Endothelial cell of umbilical vein (primary cell): Measurements from ENCODE around the gene PTPRD. TPM values are rescaled to one million over a fixed set of nuclear protein-coding genes. Genes with fewer than 3 reads are reported as not detected.

Source experiments
- BruUV-seq: library from RNA; stranded (reverse); fragments of 400-500 nt; replicated peaks from 2 replicates; lab custom pipeline; 2021; lab: Mats Ljungman, UMichigan
- CTCF ChIA-PET: fragments of 300-600, 350-600 bp; sonication (Branson Sonifier 250); formaldehyde crosslinking; loops from one replicate; lab custom pipeline; 2021; ENCODE audit warnings: antibody characterized with exemption, inconsistent platforms; lab: Charles Lee
- POLR2A ChIA-PET: fragments of 300-600, 350-600 bp; sonication (Branson Sonifier 250); formaldehyde crosslinking; loops from one replicate; lab custom pipeline; 2021; ENCODE audit warnings: antibody characterized with exemption, inconsistent platforms; lab: Charles Lee
- DNase-seq: peaks from one replicate; pipeline ENCODE4 v3.0.0-alpha.2; 2011; ENCODE audit warnings: low read depth, low spot score
- FAIRE-seq: peaks from 2 replicates; lab custom pipeline; 2011; peaks lifted over from hg19 to GRCh38; lab: Jason Lieb, UNC
- H2AFZ ChIP-seq: 2 replicates; pipeline ENCODE4 v1.6.0; 2012; ENCODE audit warnings: low read depth, low read length, control low read depth, inconsistent platforms
- H3K27ac ChIP-seq: 2 replicates; pipeline ENCODE4 v1.5.1; 2011; ENCODE audit warnings: low read depth, mild to moderate bottlenecking, control low read depth, low read length, moderate library complexity; ENCODE audit not compliant: insufficient read depth
- H3K27me3 ChIP-seq, 2 experiments: 2 replicates each; pipeline versions ENCODE4 v1.6.0 to v1.6.1; 2011; ENCODE audit warnings: low read length in 2 of 2, mixed read lengths in 1 of 2; ENCODE audit not compliant: control insufficient read depth in 2 of 2, insufficient read depth in 2 of 2
- H3K36me3 ChIP-seq, 2 experiments: 2 replicates in 1 of 2; 3 replicates in 1 of 2; pipeline ENCODE4 v1.5.1; 2011; ENCODE audit warnings: low read length in 2 of 2, mild to moderate bottlenecking in 1 of 2, moderate library complexity in 1 of 2; ENCODE audit not compliant: control insufficient read depth in 2 of 2, insufficient read depth in 2 of 2; ENCODE audit errors: extremely low read depth in 1 of 2
- H3K4me1 ChIP-seq: 3 replicates; pipeline ENCODE4 v1.5.1; 2011; ENCODE audit warnings: mild to moderate bottlenecking, low read length; ENCODE audit not compliant: control insufficient read depth, insufficient read depth; ENCODE audit errors: extremely low read depth
- H3K4me2 ChIP-seq: 2 replicates; pipeline ENCODE4 v1.6.1; 2011; ENCODE audit warnings: low read length, control low read depth, mixed read lengths; ENCODE audit not compliant: insufficient read depth
- H3K4me3 ChIP-seq, 3 experiments: fragments of 200-600 bp in 1 of 3; sonication (generic), shearing (Covaris generic) in 1 of 3; replicated peaks in 1 of 3; 2 replicates each; pipeline ENCODE4 v1.5.1; 2011 to 2016; ENCODE audit warnings: control low read depth in 3 of 3, low read length in 3 of 3, mild to moderate bottlenecking in 2 of 3, inconsistent platforms in 1 of 3, low read depth in 1 of 3, moderate library complexity in 1 of 3; ENCODE audit not compliant: insufficient read depth in 1 of 3
- H3K79me2 ChIP-seq: 2 replicates; pipeline ENCODE4 v1.6.0; 2012; ENCODE audit warnings: low read length, inconsistent platforms; ENCODE audit not compliant: control insufficient read depth, insufficient read depth
- H3K9ac ChIP-seq: replicated peaks from 2 replicates; pipeline ENCODE3; 2011; ENCODE audit warnings: low read length, control low read depth; ENCODE audit not compliant: insufficient read depth; ENCODE audit errors: extremely low read depth
- H3K9me1 ChIP-seq: replicated peaks from 3 replicates; pipeline ENCODE4 v1.6.0; 2011; ENCODE audit warnings: mild to moderate bottlenecking, low read length; ENCODE audit not compliant: control insufficient read depth, insufficient read depth; ENCODE audit errors: extremely low read depth
- H3K9me3 ChIP-seq: replicated peaks from 2 replicates; pipeline ENCODE4 v1.5.1; 2012; ENCODE audit warnings: low read length, inconsistent platforms; ENCODE audit not compliant: control insufficient read depth, insufficient read depth
- H4K20me1 ChIP-seq: replicated peaks from 2 replicates; pipeline ENCODE3; 2011; ENCODE audit warnings: mild to moderate bottlenecking, low read length; ENCODE audit not compliant: control insufficient read depth, insufficient read depth; ENCODE audit errors: extremely low read depth
- CTCF ChIP-seq, 2 donors: IDR thresholded peaks; 1 replicate in 1 of 2; 2 replicates in 1 of 2; pipeline ENCODE4 v1.5.1; 2011; ENCODE audit warnings: low read length in 2 of 2, mild to moderate bottlenecking in 2 of 2, moderate library complexity in 2 of 2, control low read depth in 1 of 2, inconsistent platforms in 1 of 2, low read depth in 1 of 2; ENCODE audit not compliant: insufficient read depth in 1 of 2; ENCODE audit errors: extremely low read depth in 1 of 2
- EZH2 ChIP-seq: IDR thresholded peaks from 2 replicates; pipeline ENCODE4 v1.6.1; 2012; ENCODE audit warnings: borderline replicate concordance, low read depth, mild to moderate bottlenecking, moderate library complexity, low read length, inconsistent platforms; ENCODE audit not compliant: severe bottlenecking
- FOS ChIP-seq: IDR thresholded peaks from 2 replicates; pipeline ENCODE4 v1.6.1; 2011; ENCODE audit warnings: mild to moderate bottlenecking, low read length, moderate library complexity, borderline replicate concordance; ENCODE audit not compliant: insufficient read depth
- GATA2 ChIP-seq: IDR thresholded peaks from 2 replicates; pipeline ENCODE4 v1.7.0; 2011; ENCODE audit warnings: low read depth, mild to moderate bottlenecking, moderate library complexity, mixed read lengths, low read length; ENCODE audit not compliant: insufficient read length, insufficient read depth
- JUN ChIP-seq: IDR thresholded peaks from 2 replicates; pipeline ENCODE4 v1.6.1; 2011; ENCODE audit warnings: borderline replicate concordance, low read depth; ENCODE audit not compliant: insufficient read length, insufficient read depth
- MAX ChIP-seq: IDR thresholded peaks from 2 replicates; pipeline ENCODE4 v1.6.1; 2011; ENCODE audit not compliant: insufficient read depth, insufficient read length
- MYC ChIP-seq: IDR thresholded peaks from one replicate; pipeline ENCODE4 v1.6.1; 2011; ENCODE audit warnings: mild to moderate bottlenecking, low read depth, low read length
- POLR2A ChIP-seq: IDR thresholded peaks from 2 replicates; pipeline ENCODE4 v1.6.1; 2012; ENCODE audit warnings: low read depth, mild to moderate bottlenecking, control low read depth, low read length
- POLR2AphosphoS5 ChIP-seq: IDR thresholded peaks from 2 replicates; pipeline ENCODE4 v1.6.1; 2012; ENCODE audit warnings: low read depth, mild to moderate bottlenecking, control low read depth, low read length, moderate library complexity; ENCODE audit not compliant: insufficient read depth
- dilution Hi-C: fragments of 300-500 bp; cut with MboI; formaldehyde crosslinking; loops from one replicate; pipeline ENCODE4 v1.15.0; 2019; ENCODE audit warnings: low sequenced_read_pairs; ENCODE audit not compliant: extremely low pct_ligation_motif_present
- intact Hi-C: fragments of 100-400 bp; cut with micrococcal nuclease; formaldehyde crosslinking; loops from one replicate; pipeline ENCODE4 v1.10.0; 2022
- polyA plus RNA-seq, 4 experiments: library from polyadenylated mRNA; depleted of rRNA in 3 of 4; stranded (reverse) in 3 of 4; unstranded in 1 of 4; fragments of >200 nt; gene quantifications; 2 replicates each; pipeline versions ENCODE4 v1.2.1 to v1.2.3, GENCODE V29; 2011 to 2012; ENCODE audit warnings: missing spikeins in 1 of 4
- total RNA-seq: library from RNA; stranded (reverse); gene quantifications from 2 replicates; pipeline ENCODE4 v1.2.3, GENCODE V29; 2021

The PTPRD gene
- total and polyA plus RNA-seq, 2 donors (not counting 3 experiments of a cell fraction or from before 2014, with no cell fraction given) = 5.5 to 5.7 TPM

- no peak overlapping the region for H2AFZ ChIP-seq
- no peak for TF ChIP-seq POLR2AphosphoS5
- TF ChIP-seq MYC = no peak
- no peak for TF ChIP-seq GATA2
- TF ChIP-seq EZH2 = no peak
- no peak for TF ChIP-seq JUN
- no peak for TF ChIP-seq MAX
- TF ChIP-seq POLR2A = no peak
- TF ChIP-seq CTCF (IDR thresholded peaks at IDR 0.05; ENCODE audit: extremely low read depth in 1 of 2, insufficient read depth in 1 of 2, low read depth in 1 of 2, low read length in 2 of 2) = no peak
- TF ChIP-seq FOS = no peak
- no TSS peak for BruUV-seq
- no peaks in the 10 kb centered on the region for H4K20me1 ChIP-seq
- FAIRE-seq (no peak), DNase-seq (no peak)
- H3K4me3 ChIP-seq = no peak overlapping the region
- H3K36me3 ChIP-seq = no peaks in the 10 kb centered on the region
- intact Hi-C loops = no loop called here
- ChIA-PET POLR2A (no interaction called here), CTCF (interaction anchor here (7.4 kb wide), 1 partner anchor 39 kb away, joined by 84 read pairs; no protein-coding TSS in a partner anchor)
- no peak overlapping the region for H3K27ac ChIP-seq
- no peak overlapping the region for H3K9ac ChIP-seq
- H3K4me2 ChIP-seq = no peak overlapping the region
- H3K79me2 ChIP-seq = no peaks in the 10 kb centered on the region
- no peaks in the 10 kb centered on the region for H3K27me3 ChIP-seq
- H3K4me1 ChIP-seq = no peaks in the 10 kb centered on the region
- no peaks in the 10 kb centered on the region for H3K9me1 ChIP-seq
- H3K9me3 ChIP-seq = no peaks in the 10 kb centered on the region
- dilution Hi-C loops = no loop called here
Measured at GRCh38 chr9:10230512-10230911, 382.3 kb downstream of the PTPRD start.
